ENCODE measurements around the gene SMIM28. TPM values are rescaled to one million over a fixed set of nuclear protein-coding genes. Genes with fewer than 3 reads are reported as not detected.

Gene SMIM28
- total RNA-seq, 2 experiments from 2014 or later, result not detected

DNA sequence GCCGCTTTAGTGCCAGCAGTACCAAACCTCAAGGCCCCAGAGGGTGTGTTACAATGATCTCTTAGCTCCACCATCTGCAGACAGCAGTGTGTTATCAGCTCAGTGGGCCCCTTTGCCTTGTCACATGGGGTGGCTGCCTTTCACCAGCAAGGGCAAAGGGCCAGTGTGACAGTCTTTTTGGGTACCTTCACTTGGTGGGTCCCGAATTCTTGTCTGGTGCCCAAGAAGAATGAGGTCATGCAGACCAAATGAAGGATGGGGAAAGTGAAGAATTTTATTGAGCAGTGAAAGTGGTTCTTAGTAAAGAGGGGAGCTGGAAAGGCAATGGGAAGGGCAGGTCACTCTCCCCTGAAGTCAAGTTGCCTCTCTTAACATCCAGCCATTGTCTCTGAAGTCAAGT, 2.9 kb upstream of the SMIM28 start:
- ATAC-seq, result no peak
- H3K9me3 Mint-ChIP-seq (ENCODE audit: low read depth), result no peaks in the 10 kb centered on the region
- peaks cover 15% of the 10 kb centered on the region for H3K27me3 Mint-ChIP-seq
- ChIA-PET POLR2A (no interaction called here), CTCF (no interaction called here)
- H3K27ac Mint-ChIP-seq, result no peak overlapping the region
- intact Hi-C loops (cut with DNase I, micrococcal nuclease), result no loop called here
- H3K4me3 Mint-ChIP-seq, result no peak overlapping the region
- H3K4me1 Mint-ChIP-seq, result peaks cover 2% of the 10 kb centered on the region
- DNase-seq, result no peak
- H3K36me3 Mint-ChIP-seq (ENCODE audit: low read depth), result no peaks in the 10 kb centered on the region

DNA sequence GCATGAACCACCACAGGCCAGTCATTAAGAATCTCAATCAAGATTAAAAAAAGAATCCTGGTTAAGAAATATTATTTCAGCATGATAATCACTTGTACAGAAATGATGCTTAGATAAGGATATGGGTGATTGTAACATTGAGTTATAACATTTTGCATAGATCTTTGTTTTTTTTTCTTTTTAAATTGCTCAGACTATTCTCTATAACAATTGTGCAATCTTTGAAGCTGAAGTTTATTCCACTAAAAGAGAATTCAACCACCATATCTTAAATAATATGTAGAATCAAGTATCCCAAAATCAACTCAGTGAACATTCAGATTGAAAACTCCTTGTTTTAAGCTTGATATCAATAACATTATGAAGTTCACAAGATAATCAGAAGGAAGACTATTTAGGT, 663 bp upstream of the SMIM28 start:
- ATAC-seq, result no peak
- ChIA-PET POLR2A (no interaction called here), CTCF (no interaction called here)
- H3K9me3 Mint-ChIP-seq (ENCODE audit: low read depth), result no peaks in the 10 kb centered on the region
- H3K4me3 Mint-ChIP-seq, result no peak overlapping the region
- peaks cover 2% of the 10 kb centered on the region for H3K4me1 Mint-ChIP-seq
- no peak overlapping the region for H3K27ac Mint-ChIP-seq
- peaks cover 7% of the 10 kb centered on the region for H3K27me3 Mint-ChIP-seq
- intact Hi-C loops (cut with DNase I, micrococcal nuclease), result no loop called here
- no peak for DNase-seq
- no peaks in the 10 kb centered on the region for H3K36me3 Mint-ChIP-seq (ENCODE audit: low read depth)

DNA sequence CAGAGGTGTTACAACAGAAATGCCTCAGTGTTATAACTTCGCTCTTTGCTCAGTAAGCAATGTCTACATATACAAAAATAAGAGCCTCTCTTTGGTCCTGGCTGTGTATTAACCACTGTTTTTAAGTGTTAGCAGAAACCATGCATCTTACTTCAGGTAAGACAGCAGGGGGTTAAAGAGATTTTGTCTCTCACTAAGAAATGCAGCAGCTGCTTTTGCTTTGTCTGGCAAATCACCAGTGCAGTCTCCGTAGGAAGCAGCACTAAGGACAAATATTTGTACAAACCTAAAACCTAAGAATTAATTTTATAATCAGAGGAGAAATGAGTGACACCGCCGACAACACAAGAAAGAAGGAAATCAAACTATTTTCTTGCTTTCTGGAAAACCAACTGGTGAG, 758 bp downstream of the SMIM28 start:
- Mint-ChIP-seq H3K4me3 (no peak overlapping the region), H3K9me3 (ENCODE audit: low read depth) (no peaks in the 10 kb centered on the region), H3K27ac (no peak overlapping the region), H3K36me3 (ENCODE audit: low read depth) (no peaks in the 10 kb centered on the region), H3K4me1 (no peaks in the 10 kb centered on the region), H3K27me3 (peaks cover 7% of the 10 kb centered on the region)
- POLR2A ChIA-PET, result no interaction called here
- DNase-seq (no peak), ATAC-seq (no peak)
- CTCF ChIA-PET, result no interaction called here
- intact Hi-C loops (cut with DNase I, micrococcal nuclease), result no loop called here

DNA sequence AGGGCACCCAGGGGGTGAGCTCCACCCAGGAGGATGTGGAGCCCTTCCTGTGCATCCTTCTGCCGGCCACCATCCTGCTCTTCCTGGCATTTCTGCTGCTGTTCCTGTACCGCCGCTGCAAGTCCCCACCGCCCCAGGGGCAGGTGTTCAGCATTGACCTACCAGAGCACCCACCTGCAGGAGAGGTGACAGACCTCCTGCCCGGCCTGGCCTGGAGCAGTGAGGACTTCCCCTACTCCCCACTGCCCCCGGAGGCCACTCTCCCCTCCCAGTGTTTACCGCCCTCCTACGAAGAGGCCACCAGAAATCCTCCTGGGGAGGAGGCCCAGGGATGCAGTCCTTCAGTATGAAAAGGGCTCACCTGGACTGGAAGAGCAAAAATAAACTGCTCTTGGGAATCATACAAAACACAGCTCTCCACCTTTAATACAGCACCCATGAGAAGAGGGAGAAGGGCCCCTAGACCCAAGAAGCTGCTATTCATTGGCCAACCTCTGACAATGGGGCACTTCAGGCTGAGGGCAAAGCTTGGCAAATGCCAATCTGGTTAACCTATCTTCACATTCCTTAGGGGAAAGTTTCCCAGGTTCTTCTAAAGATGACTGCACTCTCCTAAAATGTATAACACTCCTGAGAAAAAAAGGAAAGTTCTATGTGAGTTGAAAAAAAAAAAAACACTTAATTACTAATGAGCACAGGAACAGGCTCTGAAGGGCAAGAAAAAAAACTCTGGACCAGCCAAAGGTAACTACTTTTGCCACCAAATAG, 5.0 kb downstream of the SMIM28 start:
- no peaks in the 10 kb centered on the region for H3K36me3 Mint-ChIP-seq (ENCODE audit: low read depth)
- intact Hi-C loops (cut with DNase I, micrococcal nuclease), result no loop called here
- ATAC-seq (no peak), DNase-seq (no peak)
- no peaks in the 10 kb centered on the region for H3K4me1 Mint-ChIP-seq
- ChIA-PET POLR2A (no interaction called here), CTCF (interaction anchor here (1.4 kb wide), 1 partner anchor 126 kb away, joined by 4 read pairs; no protein-coding TSS in a partner anchor)
- no peaks in the 10 kb centered on the region for H3K27me3 Mint-ChIP-seq
- no peaks in the 10 kb centered on the region for H3K9me3 Mint-ChIP-seq (ENCODE audit: low read depth)
- no peak overlapping the region for H3K4me3 Mint-ChIP-seq
- H3K27ac Mint-ChIP-seq, result no peak overlapping the region

DNA sequence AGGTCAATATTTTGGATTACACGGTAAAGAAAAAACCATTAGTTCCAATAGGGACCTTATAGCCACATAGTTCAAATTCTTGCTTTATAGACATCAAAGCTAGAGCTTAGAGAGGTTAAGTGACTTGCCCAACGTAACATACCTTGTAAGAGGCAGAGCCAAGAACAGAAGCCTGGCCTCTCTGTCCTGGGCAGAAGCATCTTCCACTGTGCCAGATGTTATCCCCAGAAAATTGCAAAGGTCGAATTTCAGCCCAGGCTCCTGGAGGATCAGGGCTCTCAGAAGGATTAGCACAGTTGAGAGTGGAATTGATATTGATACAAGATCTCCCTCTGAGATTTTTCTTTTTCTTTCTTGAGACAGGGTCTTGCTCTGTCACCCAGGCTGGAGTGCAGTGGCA, 6.1 kb downstream of the SMIM28 start:
- Mint-ChIP-seq H3K4me1 (no peaks in the 10 kb centered on the region), H3K9me3 (ENCODE audit: low read depth) (no peaks in the 10 kb centered on the region), H3K4me3 (no peak overlapping the region), H3K27ac (no peak overlapping the region), H3K36me3 (ENCODE audit: low read depth) (no peaks in the 10 kb centered on the region), H3K27me3 (peaks cover 2% of the 10 kb centered on the region)
- no peak for DNase-seq
- intact Hi-C loops (cut with DNase I, micrococcal nuclease), result no loop called here
- ChIA-PET CTCF (interaction anchor here (1.4 kb wide), 1 partner anchor 125 kb away, joined by 4 read pairs; no protein-coding TSS in a partner anchor), POLR2A (interaction anchor here (0.6 kb wide), 1 partner anchor 81 kb away, joined by 6 read pairs; no protein-coding TSS in a partner anchor)
- no peak for ATAC-seq

DNA sequence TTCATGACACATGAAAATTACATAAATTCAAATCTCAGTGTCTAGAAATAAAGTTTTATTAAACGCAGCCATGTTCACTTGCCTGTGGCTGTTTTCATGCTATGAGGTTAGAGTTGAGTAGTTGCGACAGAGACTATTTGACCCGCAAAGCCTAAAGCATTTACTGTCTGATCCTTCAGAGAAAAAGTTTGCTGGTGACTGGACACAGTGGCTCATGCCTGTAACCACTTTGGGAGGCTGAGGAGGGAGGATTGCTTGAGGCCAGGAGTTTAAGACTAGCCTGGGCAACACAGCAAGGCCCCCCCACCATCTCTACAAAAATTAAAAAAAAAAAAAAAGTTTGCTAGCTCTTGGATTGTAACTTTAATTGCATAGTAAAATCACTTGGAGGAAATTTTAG, 9.2 kb downstream of the SMIM28 start:
- ChIA-PET CTCF (interaction anchor here (0.7 kb wide), 1 partner anchor 103 kb away, joined by 4 read pairs; no protein-coding TSS in a partner anchor), POLR2A (no interaction called here)
- Mint-ChIP-seq H3K27ac (no peak overlapping the region), H3K4me1 (no peaks in the 10 kb centered on the region), H3K27me3 (peaks cover 9% of the 10 kb centered on the region), H3K9me3 (ENCODE audit: low read depth) (no peaks in the 10 kb centered on the region), H3K4me3 (no peak overlapping the region), H3K36me3 (ENCODE audit: low read depth) (no peaks in the 10 kb centered on the region)
- ATAC-seq, result no peak
- no peak for DNase-seq
- intact Hi-C loops (cut with DNase I, micrococcal nuclease), result no loop called here

DNA sequence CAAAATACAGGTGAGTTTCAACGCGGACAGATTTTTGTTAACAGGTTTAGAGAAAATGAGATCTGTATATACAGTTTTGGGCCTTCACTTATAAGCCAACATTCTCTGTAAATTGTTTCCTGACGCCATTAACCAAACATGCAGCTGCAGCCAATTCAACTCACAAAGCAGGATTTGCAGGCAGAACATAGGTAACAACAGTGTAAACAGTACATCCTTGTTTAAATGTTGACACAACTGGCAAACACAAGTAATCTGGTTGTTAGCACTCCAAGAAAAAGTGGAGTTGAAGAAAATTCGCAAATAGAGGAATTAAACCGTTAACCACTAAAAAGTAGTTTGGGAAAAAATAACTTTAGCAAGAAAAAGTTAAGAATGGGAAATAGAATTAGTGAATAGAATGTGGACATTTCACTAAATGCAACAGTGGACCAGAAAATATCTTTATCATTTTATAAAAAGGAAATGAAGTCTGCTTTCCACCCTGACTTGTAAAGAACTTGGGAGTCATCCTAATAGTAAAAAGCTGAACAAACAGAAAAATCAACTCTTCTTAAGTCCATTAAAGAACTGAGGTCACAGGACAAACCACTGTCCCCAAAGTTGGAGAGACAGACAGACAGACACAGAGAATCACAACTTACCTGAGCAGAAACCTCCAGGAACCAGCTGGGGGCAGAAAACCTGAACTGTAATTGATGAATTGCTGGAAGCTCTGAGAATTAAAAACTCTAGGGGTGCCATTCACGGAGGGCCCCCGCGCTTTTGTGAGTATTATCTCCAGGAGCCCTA, 10.1 kb downstream of the SMIM28 start:
- CTCF ChIA-PET, result no interaction called here
- POLR2A ChIA-PET, result no interaction called here
- Mint-ChIP-seq H3K27ac (no peak overlapping the region), H3K4me3 (no peak overlapping the region), H3K27me3 (peaks cover 9% of the 10 kb centered on the region), H3K36me3 (ENCODE audit: low read depth) (no peaks in the 10 kb centered on the region), H3K9me3 (ENCODE audit: low read depth) (no peaks in the 10 kb centered on the region), H3K4me1 (no peaks in the 10 kb centered on the region)
- ATAC-seq, result no peak
- intact Hi-C loops (cut with DNase I, micrococcal nuclease), result no loop called here
- DNase-seq, result no peak

DNA sequence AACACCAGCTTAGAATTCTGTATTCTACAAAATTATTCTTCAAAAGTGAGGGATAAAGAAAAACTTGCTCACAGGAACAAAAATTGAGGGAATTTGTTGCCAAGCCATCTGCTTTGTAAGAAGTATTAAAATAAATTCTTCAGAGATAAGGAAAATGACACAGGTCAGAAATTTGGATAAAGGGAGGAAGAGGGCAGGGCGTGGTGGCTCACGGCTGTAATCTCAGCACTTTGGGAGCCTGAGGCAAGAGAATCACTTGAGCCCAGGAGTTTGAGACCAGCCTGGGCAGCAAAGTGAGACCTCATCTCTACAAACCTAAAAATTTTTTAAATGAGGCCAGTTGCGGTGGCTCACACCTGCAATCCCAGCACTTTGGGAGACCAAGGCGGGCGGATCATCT, 11.8 kb downstream of the SMIM28 start:
- Mint-ChIP-seq H3K4me3 (no peak overlapping the region), H3K36me3 (ENCODE audit: low read depth) (no peaks in the 10 kb centered on the region), H3K4me1 (no peaks in the 10 kb centered on the region), H3K27me3 (peaks cover 9% of the 10 kb centered on the region), H3K9me3 (ENCODE audit: low read depth) (no peaks in the 10 kb centered on the region), H3K27ac (no peak overlapping the region)
- POLR2A ChIA-PET, result no interaction called here
- ATAC-seq (no peak), DNase-seq (no peak)
- CTCF ChIA-PET, result no interaction called here
- intact Hi-C loops (cut with DNase I, micrococcal nuclease), result no loop called here

DNA sequence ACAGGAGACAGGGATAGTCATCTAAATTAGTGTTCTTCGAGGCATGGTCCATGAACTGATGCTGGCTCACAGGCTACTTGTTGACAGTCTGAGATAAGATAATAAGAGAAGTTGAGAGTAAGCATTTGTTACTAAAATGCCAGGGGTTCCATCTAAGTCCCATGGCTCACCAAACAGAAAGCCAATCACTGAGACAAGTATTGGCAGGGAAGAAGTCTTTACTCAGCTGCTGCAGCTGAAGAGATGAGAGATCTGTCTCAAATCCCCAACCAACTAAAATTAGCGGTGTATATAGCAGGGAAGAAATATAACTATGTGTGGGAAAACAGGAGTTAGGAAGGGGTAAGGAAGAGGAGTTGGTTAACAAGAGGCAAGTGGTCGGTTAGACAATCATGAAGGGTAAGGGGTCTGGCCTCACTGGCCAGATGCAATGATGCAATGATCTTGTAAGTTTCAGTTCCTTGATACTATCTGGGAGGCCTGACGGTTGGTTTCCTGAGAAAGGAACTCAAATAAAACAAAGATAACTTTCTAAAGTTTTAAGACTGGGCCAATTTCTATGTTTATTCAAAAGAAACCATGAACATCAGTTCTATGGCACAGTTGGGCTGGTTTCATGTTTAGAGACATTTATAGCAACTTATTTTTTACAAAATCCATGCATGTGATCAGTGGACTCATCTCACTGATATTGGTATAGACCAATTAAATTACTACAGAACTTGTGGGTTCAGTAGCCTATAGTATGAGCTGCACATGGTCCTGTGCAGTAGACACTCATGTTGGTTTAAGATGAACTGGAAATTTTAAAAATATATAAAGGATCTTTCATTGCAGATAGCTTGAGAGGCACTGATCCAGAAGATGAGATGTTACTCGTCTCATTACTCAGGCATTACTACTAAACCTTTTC, 16.4 kb downstream of the SMIM28 start:
- no peak for DNase-seq
- H3K27me3 Mint-ChIP-seq, result peaks cover 3% of the 10 kb centered on the region
- intact Hi-C loops (cut with DNase I, micrococcal nuclease), result no loop called here

DNA sequence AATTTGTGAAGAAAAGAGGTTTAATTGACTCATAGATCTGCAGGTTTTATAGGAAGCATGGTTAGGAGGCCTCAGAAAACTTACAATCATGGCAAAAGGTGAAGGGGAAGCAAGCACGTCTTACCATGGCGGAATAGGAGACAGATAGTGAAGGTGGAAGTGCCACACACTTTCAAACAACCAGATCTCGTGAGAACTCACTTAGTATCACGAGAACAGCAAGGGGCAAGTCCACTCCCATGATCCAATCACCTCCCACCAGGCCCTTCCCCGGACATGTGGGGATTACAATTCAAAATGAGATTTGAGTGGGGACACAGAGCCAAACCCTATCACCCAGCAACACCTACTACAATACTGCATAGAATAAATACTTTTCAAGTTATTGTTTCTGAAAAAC, 19.0 kb downstream of the SMIM28 start:
- no peak overlapping the region for H3K27ac Mint-ChIP-seq

More for the DNA sequence above, 16.4 kb downstream of the SMIM28 start:
- no peak overlapping the region for H3K27ac Mint-ChIP-seq
- no peak for ATAC-seq
- no peaks in the 10 kb centered on the region for H3K36me3 Mint-ChIP-seq (ENCODE audit: low read depth)
- CTCF ChIA-PET, result no interaction called here
- H3K4me3 Mint-ChIP-seq, result no peak overlapping the region
- no peaks in the 10 kb centered on the region for H3K9me3 Mint-ChIP-seq (ENCODE audit: low read depth)
- POLR2A ChIA-PET, result no interaction called here
- H3K4me1 Mint-ChIP-seq, result no peaks in the 10 kb centered on the region

More for the DNA sequence above, 19.0 kb downstream of the SMIM28 start:
- H3K9me3 Mint-ChIP-seq (ENCODE audit: low read depth), result no peaks in the 10 kb centered on the region
- DNase-seq (no peak), ATAC-seq (no peak)
- intact Hi-C loops (cut with DNase I, micrococcal nuclease), result no loop called here
- no peak overlapping the region for H3K4me3 Mint-ChIP-seq
- ChIA-PET POLR2A (no interaction called here), CTCF (interaction anchor here (0.7 kb wide), 1 partner anchor 1251 kb away, joined by 3 read pairs; no protein-coding TSS in a partner anchor)
- H3K4me1 Mint-ChIP-seq, result no peaks in the 10 kb centered on the region
- no peaks in the 10 kb centered on the region for H3K36me3 Mint-ChIP-seq (ENCODE audit: low read depth)
- no peaks in the 10 kb centered on the region for H3K27me3 Mint-ChIP-seq
